Measurements from ENCODE around the gene HRH1. TPM values are rescaled to one million over a fixed set of nuclear protein-coding genes. Genes with fewer than 3 reads are reported as not detected.

HRH1 gene
- total and polyA plus RNA-seq, 2 experiments from 2014 or later: not detected

- H3K4me3 Mint-ChIP-seq: no peak overlapping the region
- H4K20me1 ChIP-seq (replicated peaks; ENCODE audit: insufficient read depth): no peaks in the 10 kb centered on the region
- H3K36me3 ChIP-seq (ENCODE audit: insufficient read depth): no peaks in the 10 kb centered on the region
- H3K27ac Mint-ChIP-seq: no peak overlapping the region
- H3K79me2 ChIP-seq (replicated peaks; ENCODE audit: insufficient read depth): no peaks in the 10 kb centered on the region
- ATAC-seq (no peak), DNase-seq (ENCODE audit: low spot score) (no peak)
- H3K27me3 ChIP-seq (ENCODE audit: insufficient read depth): no peaks in the 10 kb centered on the region
- no peaks in the 10 kb centered on the region for H3F3A ChIP-seq (replicated peaks; ENCODE audit: low read depth)
- H3K27ac ChIP-seq (ENCODE audit: low read depth): no peak overlapping the region
- H3K9me3 Mint-ChIP-seq: no peaks in the 10 kb centered on the region
- no peak for TF ChIP-seq NANOG (IDR thresholded peaks at IDR 0.05; ENCODE audit: borderline replicate concordance)
- no peak for TF ChIP-seq JUNB (IDR thresholded peaks at IDR 0.05; ENCODE audit: unreplicated experiment)
- TF ChIP-seq ZNF331 (CRISPR knock-in tag; IDR thresholded peaks at IDR 0.05; ENCODE audit: low read depth): no peak
- no peak for TF ChIP-seq CTCF (conservative IDR thresholded peaks at IDR 0.05; ENCODE audit: low read depth in 2 of 2)
- TF ChIP-seq POLR2AphosphoS5 (IDR thresholded peaks at IDR 0.05; ENCODE audit: low read depth): no peak
- no peak for TF ChIP-seq REST (IDR thresholded peaks at IDR 0.05; ENCODE audit: unreplicated experiment)
- TF ChIP-seq EZH2phosphoT487 (IDR thresholded peaks at IDR 0.05; ENCODE audit: unreplicated experiment): no peak
- TF ChIP-seq, protein P1, sequence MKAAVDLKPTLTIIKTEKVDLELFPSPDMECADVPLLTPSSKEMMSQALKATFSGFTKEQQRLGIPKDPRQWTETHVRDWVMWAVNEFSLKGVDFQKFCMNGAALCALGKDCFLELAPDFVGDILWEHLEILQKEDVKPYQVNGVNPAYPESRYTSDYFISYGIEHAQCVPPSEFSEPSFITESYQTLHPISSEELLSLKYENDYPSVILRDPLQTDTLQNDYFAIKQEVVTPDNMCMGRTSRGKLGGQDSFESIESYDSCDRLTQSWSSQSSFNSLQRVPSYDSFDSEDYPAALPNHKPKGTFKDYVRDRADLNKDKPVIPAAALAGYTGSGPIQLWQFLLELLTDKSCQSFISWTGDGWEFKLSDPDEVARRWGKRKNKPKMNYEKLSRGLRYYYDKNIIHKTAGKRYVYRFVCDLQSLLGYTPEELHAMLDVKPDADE (IDR thresholded peaks at IDR 0.05): no peak
- TF ChIP-seq CREB1 (CRISPR knock-in tag; IDR thresholded peaks at IDR 0.05; ENCODE audit: low read depth): no peak
- TF ChIP-seq STAT1 (IDR thresholded peaks at IDR 0.05; ENCODE audit: unreplicated experiment): no peak
- no peak for TF ChIP-seq EZH2 (IDR thresholded peaks at IDR 0.05; ENCODE audit: low read depth, unreplicated experiment)
- TF ChIP-seq, protein P2, sequence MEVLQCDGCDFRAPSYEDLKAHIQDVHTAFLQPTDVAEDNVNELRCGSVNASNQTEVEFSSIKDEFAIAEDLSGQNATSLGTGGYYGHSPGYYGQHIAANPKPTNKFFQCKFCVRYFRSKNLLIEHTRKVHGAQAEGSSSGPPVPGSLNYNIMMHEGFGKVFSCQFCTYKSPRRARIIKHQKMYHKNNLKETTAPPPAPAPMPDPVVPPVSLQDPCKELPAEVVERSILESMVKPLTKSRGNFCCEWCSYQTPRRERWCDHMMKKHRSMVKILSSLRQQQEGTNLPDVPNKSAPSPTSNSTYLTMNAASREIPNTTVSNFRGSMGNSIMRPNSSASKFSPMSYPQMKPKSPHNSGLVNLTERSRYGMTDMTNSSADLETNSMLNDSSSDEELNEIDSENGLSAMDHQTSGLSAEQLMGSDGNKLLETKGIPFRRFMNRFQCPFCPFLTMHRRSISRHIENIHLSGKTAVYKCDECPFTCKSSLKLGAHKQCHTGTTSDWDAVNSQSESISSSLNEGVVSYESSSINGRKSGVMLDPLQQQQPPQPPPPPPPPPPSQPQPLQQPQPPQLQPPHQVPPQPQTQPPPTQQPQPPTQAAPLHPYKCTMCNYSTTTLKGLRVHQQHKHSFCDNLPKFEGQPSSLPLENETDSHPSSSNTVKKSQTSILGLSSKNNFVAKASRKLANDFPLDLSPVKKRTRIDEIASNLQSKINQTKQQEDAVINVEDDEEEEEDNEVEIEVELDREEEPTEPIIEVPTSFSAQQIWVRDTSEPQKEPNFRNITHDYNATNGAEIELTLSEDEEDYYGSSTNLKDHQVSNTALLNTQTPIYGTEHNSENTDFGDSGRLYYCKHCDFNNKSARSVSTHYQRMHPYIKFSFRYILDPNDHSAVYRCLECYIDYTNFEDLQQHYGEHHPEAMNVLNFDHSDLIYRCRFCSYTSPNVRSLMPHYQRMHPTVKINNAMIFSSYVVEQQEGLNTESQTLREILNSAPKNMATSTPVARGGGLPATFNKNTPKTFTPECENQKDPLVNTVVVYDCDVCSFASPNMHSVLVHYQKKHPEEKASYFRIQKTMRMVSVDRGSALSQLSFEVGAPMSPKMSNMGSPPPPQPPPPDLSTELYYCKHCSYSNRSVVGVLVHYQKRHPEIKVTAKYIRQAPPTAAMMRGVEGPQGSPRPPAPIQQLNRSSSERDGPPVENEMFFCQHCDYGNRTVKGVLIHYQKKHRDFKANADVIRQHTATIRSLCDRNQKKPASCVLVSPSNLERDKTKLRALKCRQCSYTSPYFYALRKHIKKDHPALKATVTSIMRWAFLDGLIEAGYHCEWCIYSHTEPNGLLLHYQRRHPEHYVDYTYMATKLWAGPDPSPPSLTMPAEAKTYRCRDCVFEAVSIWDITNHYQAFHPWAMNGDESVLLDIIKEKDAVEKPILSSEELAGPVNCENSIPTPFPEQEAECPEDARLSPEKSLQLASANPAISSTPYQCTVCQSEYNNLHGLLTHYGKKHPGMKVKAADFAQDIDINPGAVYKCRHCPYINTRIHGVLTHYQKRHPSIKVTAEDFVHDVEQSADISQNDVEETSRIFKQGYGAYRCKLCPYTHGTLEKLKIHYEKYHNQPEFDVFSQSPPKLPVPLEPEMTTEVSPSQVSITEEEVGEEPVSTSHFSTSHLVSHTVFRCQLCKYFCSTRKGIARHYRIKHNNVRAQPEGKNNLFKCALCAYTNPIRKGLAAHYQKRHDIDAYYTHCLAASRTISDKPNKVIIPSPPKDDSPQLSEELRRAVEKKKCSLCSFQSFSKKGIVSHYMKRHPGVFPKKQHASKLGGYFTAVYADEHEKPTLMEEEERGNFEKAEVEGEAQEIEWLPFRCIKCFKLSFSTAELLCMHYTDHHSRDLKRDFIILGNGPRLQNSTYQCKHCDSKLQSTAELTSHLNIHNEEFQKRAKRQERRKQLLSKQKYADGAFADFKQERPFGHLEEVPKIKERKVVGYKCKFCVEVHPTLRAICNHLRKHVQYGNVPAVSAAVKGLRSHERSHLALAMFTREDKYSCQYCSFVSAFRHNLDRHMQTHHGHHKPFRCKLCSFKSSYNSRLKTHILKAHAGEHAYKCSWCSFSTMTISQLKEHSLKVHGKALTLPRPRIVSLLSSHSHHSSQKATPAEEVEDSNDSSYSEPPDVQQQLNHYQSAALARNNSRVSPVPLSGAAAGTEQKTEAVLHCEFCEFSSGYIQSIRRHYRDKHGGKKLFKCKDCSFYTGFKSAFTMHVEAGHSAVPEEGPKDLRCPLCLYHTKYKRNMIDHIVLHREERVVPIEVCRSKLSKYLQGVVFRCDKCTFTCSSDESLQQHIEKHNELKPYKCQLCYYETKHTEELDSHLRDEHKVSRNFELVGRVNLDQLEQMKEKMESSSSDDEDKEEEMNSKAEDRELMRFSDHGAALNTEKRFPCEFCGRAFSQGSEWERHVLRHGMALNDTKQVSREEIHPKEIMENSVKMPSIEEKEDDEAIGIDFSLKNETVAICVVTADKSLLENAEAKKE (CRISPR knock-in tag; IDR thresholded peaks at IDR 0.05): no peak
- TF ChIP-seq ZNF114 (CRISPR knock-in tag; IDR thresholded peaks at IDR 0.05): no peak
- H2AFZ ChIP-seq: no peak overlapping the region
- H3K4me1 Mint-ChIP-seq: no peaks in the 10 kb centered on the region
- no peaks in the 10 kb centered on the region for H3K36me3 Mint-ChIP-seq (ENCODE audit: low read depth)
- H3K4me3 ChIP-seq: no peak overlapping the region
- no peaks in the 10 kb centered on the region for H3K9me2 ChIP-seq (ENCODE audit: insufficient read depth)
- no peaks in the 10 kb centered on the region for H3K4me1 ChIP-seq (ENCODE audit: insufficient read depth)
- no peaks in the 10 kb centered on the region for H3K27me3 Mint-ChIP-seq (ENCODE audit: insufficient read depth, low read depth, poor library complexity)
- H3K4me2 ChIP-seq: no peak overlapping the region
Measured at GRCh38 chr3:11246663-11246970, 92.3 kb downstream of the HRH1 start.
